ENCODE results near the gene METTL25B.

- TF ChIP-seq CTCF (IDR thresholded peaks at IDR 0.05; ENCODE audit: low read depth, low read length) = no peak
- no peak for TF ChIP-seq EZH2phosphoT487 (IDR thresholded peaks at IDR 0.05; ENCODE audit: low read depth)
Observed at GRCh38 chr1:156691191-156691590, 37.1 kb upstream of the METTL25B start.
